ENCODE data around the gene USP14. TPM values are rescaled to one million over a fixed set of nuclear protein-coding genes. Genes with fewer than 3 reads are reported as not detected.

Gene USP14
- total RNA-seq, 1 donor from 2014 or later, result 60.1 TPM

GRCh38 chr18:183769-184168, 25.4 kb downstream of the USP14 start:
- no peak overlapping the region for H3K27ac Mint-ChIP-seq (ENCODE audit: unreplicated experiment)

DNA sequence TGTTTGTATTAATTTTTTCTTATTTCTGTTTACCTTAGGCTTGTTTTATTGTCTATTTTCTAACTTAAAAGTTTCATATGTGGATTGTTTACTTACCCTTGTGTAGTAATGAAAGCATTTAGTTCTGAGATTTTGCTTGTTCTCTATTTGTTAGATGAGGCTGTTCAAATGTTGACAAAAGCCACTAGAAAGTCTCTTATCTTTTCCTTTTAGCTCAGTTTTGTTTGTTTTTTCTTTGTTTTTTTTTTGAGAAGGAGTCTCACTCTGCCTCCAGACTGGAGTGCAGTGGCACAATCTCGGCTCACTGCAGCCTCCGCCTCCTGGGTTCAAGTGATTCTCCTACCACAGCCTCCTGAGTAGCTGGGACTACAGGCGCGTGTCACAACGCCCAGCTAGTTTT, 30.9 kb downstream of the USP14 start:
- no peaks in the 10 kb centered on the region for H3K9me3 Mint-ChIP-seq (ENCODE audit: unreplicated experiment)
- no peak for TF ChIP-seq CTCF (IDR thresholded peaks at IDR 0.05; ENCODE audit: unreplicated experiment)
- H3K27me3 Mint-ChIP-seq (ENCODE audit: unreplicated experiment), result no peaks in the 10 kb centered on the region
- H3K4me1 Mint-ChIP-seq (ENCODE audit: unreplicated experiment), result no peaks in the 10 kb centered on the region
- H3K4me3 Mint-ChIP-seq (ENCODE audit: unreplicated experiment), result no peak overlapping the region
- no peak for DNase-seq (ENCODE audit: low spot score)
- no peak overlapping the region for H3K27ac Mint-ChIP-seq (ENCODE audit: unreplicated experiment)
- no peaks in the 10 kb centered on the region for H3K36me3 Mint-ChIP-seq (ENCODE audit: low read depth, unreplicated experiment)

More at GRCh38 chr18:183769-184168, 25.4 kb downstream of the USP14 start:
- no peaks in the 10 kb centered on the region for H3K4me1 Mint-ChIP-seq (ENCODE audit: unreplicated experiment)
- H3K27me3 Mint-ChIP-seq (ENCODE audit: unreplicated experiment), result no peaks in the 10 kb centered on the region
- no peak for DNase-seq (ENCODE audit: low spot score)
- no peaks in the 10 kb centered on the region for H3K9me3 Mint-ChIP-seq (ENCODE audit: unreplicated experiment)
- no peak for TF ChIP-seq CTCF (IDR thresholded peaks at IDR 0.05; ENCODE audit: unreplicated experiment)
- H3K36me3 Mint-ChIP-seq (ENCODE audit: low read depth, unreplicated experiment), result no peaks in the 10 kb centered on the region
- no peak overlapping the region for H3K4me3 Mint-ChIP-seq (ENCODE audit: unreplicated experiment)

DNA sequence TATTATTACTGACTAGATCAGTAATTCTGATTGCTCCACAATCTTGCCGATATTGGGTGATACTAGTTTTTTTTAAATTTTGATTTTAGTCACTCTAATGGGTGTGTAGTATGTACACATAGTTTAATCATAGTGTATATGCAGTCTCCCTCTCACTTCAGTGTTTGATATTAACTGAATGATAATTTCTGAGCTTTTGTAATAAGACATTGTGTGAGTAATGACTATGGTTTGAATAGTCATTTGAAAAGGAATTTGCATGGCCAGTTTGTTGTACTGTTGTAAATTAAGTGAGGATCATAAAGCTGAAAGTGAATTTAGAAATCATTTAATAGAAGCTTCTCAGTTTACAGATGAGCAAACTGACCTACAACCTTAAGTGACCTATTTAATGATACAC, 33.4 kb downstream of the USP14 start:
- H3K4me1 Mint-ChIP-seq (ENCODE audit: unreplicated experiment), result no peaks in the 10 kb centered on the region
- TF ChIP-seq CTCF (IDR thresholded peaks at IDR 0.05; ENCODE audit: unreplicated experiment), result no peak
- H3K36me3 Mint-ChIP-seq (ENCODE audit: low read depth, unreplicated experiment), result peaks cover 8% of the 10 kb centered on the region
- H3K9me3 Mint-ChIP-seq (ENCODE audit: unreplicated experiment), result no peaks in the 10 kb centered on the region
- no peaks in the 10 kb centered on the region for H3K27me3 Mint-ChIP-seq (ENCODE audit: unreplicated experiment)
- DNase-seq (ENCODE audit: low spot score), result no peak
- no peak overlapping the region for H3K4me3 Mint-ChIP-seq (ENCODE audit: unreplicated experiment)
- no peak overlapping the region for H3K27ac Mint-ChIP-seq (ENCODE audit: unreplicated experiment)

DNA sequence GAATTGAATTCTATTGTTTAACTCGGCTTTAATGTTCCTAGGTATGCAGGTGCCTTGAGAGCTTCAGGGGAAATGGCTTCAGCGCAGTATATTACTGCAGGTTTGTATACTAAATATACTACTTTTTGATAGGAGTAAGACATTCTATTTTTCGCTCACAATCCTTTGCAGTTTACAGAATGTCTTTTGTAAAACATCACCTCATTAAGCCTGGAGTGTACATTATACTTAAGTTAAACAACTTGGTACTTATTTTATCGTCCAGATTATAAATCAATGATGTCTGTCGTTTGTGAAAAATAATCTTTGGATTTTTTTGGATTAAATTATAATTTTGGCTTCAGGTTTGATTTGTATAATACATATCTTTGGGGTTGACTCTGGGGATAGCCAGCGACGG, 34.4 kb downstream of the USP14 start:
- H3K27ac Mint-ChIP-seq (ENCODE audit: unreplicated experiment), result no peak overlapping the region
- H3K27me3 Mint-ChIP-seq (ENCODE audit: unreplicated experiment), result peaks cover 6% of the 10 kb centered on the region
- H3K4me3 Mint-ChIP-seq (ENCODE audit: unreplicated experiment), result no peak overlapping the region
- no peaks in the 10 kb centered on the region for H3K9me3 Mint-ChIP-seq (ENCODE audit: unreplicated experiment)
- DNase-seq (ENCODE audit: low spot score), result no peak
- H3K36me3 Mint-ChIP-seq (ENCODE audit: low read depth, unreplicated experiment), result peaks cover 16% of the 10 kb centered on the region
- TF ChIP-seq CTCF (IDR thresholded peaks at IDR 0.05; ENCODE audit: unreplicated experiment), result no peak
- peaks cover 3% of the 10 kb centered on the region for H3K4me1 Mint-ChIP-seq (ENCODE audit: unreplicated experiment)

GRCh38 chr18:195651-196050, 37.3 kb downstream of the USP14 start:
- no peak for TF ChIP-seq CTCF (IDR thresholded peaks at IDR 0.05; ENCODE audit: unreplicated experiment)
- Mint-ChIP-seq H3K4me3 (ENCODE audit: unreplicated experiment) (no peak overlapping the region), H3K9me3 (ENCODE audit: unreplicated experiment) (no peaks in the 10 kb centered on the region), H3K4me1 (ENCODE audit: unreplicated experiment) (peaks cover 3% of the 10 kb centered on the region), H3K36me3 (ENCODE audit: low read depth, unreplicated experiment) (peaks cover 20% of the 10 kb centered on the region), H3K27ac (ENCODE audit: unreplicated experiment) (peak overlapping the region; percentile 39), H3K27me3 (ENCODE audit: unreplicated experiment) (peaks cover 6% of the 10 kb centered on the region)
- DNase-seq (ENCODE audit: low spot score), result no peak
